ENCODE results near the gene MIEF1.

The MIEF1 gene

GRCh38 chr22:39493759-39494158, 8.3 kb upstream of the MIEF1 start:
- Histone ChIP-seq H3K36me3 (ENCODE audit: control insufficient read depth in 1 of 2, insufficient read depth in 2 of 2, low read length in 2 of 2) (no peaks in the 10 kb centered on the region), H3K4me3 (ENCODE audit: low read depth in 1 of 2, low read length in 2 of 2) (no peak overlapping the region), H3K27me3 (ENCODE audit: low read depth, low read length) (no peaks in the 10 kb centered on the region), H3K27ac (ENCODE audit: low read length) (no peak overlapping the region), H3K4me1 (ENCODE audit: control insufficient read depth in 1 of 2, insufficient read depth in 2 of 2, low read length in 2 of 2) (peaks cover 0 to 6% of the 10 kb centered on the region in 2 donors), H3K9me3 (ENCODE audit: control insufficient read depth in 1 of 2, low read length in 2 of 2) (no peaks in the 10 kb centered on the region)

GRCh38 chr22:39494471-39495120, 7.5 kb upstream of the MIEF1 start:
- Histone ChIP-seq H3K4me3 (ENCODE audit: low read depth in 1 of 2, low read length in 2 of 2) (no peak overlapping the region), H3K27ac (ENCODE audit: low read length) (no peak overlapping the region), H3K27me3 (ENCODE audit: low read depth, low read length) (no peaks in the 10 kb centered on the region), H3K9me3 (ENCODE audit: control insufficient read depth in 1 of 2, low read length in 2 of 2) (no peaks in the 10 kb centered on the region), H3K4me1 (ENCODE audit: control insufficient read depth in 1 of 2, insufficient read depth in 2 of 2, low read length in 2 of 2) (peaks cover 0 to 6% of the 10 kb centered on the region in 2 donors), H3K36me3 (ENCODE audit: control insufficient read depth in 1 of 2, insufficient read depth in 2 of 2, low read length in 2 of 2) (no peaks in the 10 kb centered on the region)

GRCh38 chr22:39496131-39496838, 5.8 kb upstream of the MIEF1 start:
- H3K27ac ChIP-seq (ENCODE audit: low read length) = no peak overlapping the region

GRCh38 chr22:39497429-39497828, 4.7 kb upstream of the MIEF1 start:
- Histone ChIP-seq H3K4me3 (ENCODE audit: low read depth in 1 of 2, low read length in 2 of 2) (no peak overlapping the region), H3K9me3 (ENCODE audit: control insufficient read depth in 1 of 2, low read length in 2 of 2) (no peaks in the 10 kb centered on the region), H3K27me3 (ENCODE audit: low read depth, low read length) (no peaks in the 10 kb centered on the region), H3K36me3 (ENCODE audit: control insufficient read depth in 1 of 2, insufficient read depth in 2 of 2, low read length in 2 of 2) (no peaks in the 10 kb centered on the region), H3K27ac (ENCODE audit: low read length) (no peak overlapping the region), H3K4me1 (ENCODE audit: control insufficient read depth in 1 of 2, insufficient read depth in 2 of 2, low read length in 2 of 2) (peaks cover 9 to 15% of the 10 kb centered on the region in 2 donors)

More at GRCh38 chr22:39496131-39496838, 5.8 kb upstream of the MIEF1 start:
- Histone ChIP-seq H3K36me3 (ENCODE audit: control insufficient read depth in 1 of 2, insufficient read depth in 2 of 2, low read length in 2 of 2) (no peaks in the 10 kb centered on the region), H3K27me3 (ENCODE audit: low read depth, low read length) (no peaks in the 10 kb centered on the region), H3K4me1 (ENCODE audit: control insufficient read depth in 1 of 2, insufficient read depth in 2 of 2, low read length in 2 of 2) (peaks cover 3 to 9% of the 10 kb centered on the region in 2 donors), H3K9me3 (ENCODE audit: control insufficient read depth in 1 of 2, low read length in 2 of 2) (no peaks in the 10 kb centered on the region), H3K4me3 (ENCODE audit: low read depth in 1 of 2, low read length in 2 of 2) (no peak overlapping the region)

GRCh38 chr22:39498368-39498767, 3.7 kb upstream of the MIEF1 start:
- no peak overlapping the region for H3K4me3 ChIP-seq (ENCODE audit: low read depth in 1 of 2, low read length in 2 of 2)
- H3K36me3 ChIP-seq (ENCODE audit: control insufficient read depth in 1 of 2, insufficient read depth in 2 of 2, low read length in 2 of 2) = no peaks in the 10 kb centered on the region
- H3K27ac ChIP-seq (ENCODE audit: low read length) = no peak overlapping the region
- H3K27me3 ChIP-seq (ENCODE audit: low read depth, low read length) = no peaks in the 10 kb centered on the region
- peaks cover 14 to 21% of the 10 kb centered on the region in 2 donors for H3K4me1 ChIP-seq (ENCODE audit: control insufficient read depth in 1 of 2, insufficient read depth in 2 of 2, low read length in 2 of 2)
- no peaks in the 10 kb centered on the region for H3K9me3 ChIP-seq (ENCODE audit: control insufficient read depth in 1 of 2, low read length in 2 of 2)

- no peak overlapping the region for H3K4me3 ChIP-seq (ENCODE audit: low read depth in 1 of 2, low read length in 2 of 2)
- H3K36me3 ChIP-seq (ENCODE audit: control insufficient read depth in 1 of 2, insufficient read depth in 2 of 2, low read length in 2 of 2) = no peaks in the 10 kb centered on the region
- peaks cover 18 to 26% of the 10 kb centered on the region in 2 donors for H3K4me1 ChIP-seq (ENCODE audit: control insufficient read depth in 1 of 2, insufficient read depth in 2 of 2, low read length in 2 of 2)
- no peak overlapping the region for H3K27ac ChIP-seq (ENCODE audit: low read length)
- H3K9me3 ChIP-seq (ENCODE audit: control insufficient read depth in 1 of 2, low read length in 2 of 2) = no peaks in the 10 kb centered on the region
- no peaks in the 10 kb centered on the region for H3K27me3 ChIP-seq (ENCODE audit: low read depth, low read length)
These were observed 3.3 kb upstream of the MIEF1 start for GRCh38 chr22:39498802-39499201.

- Histone ChIP-seq H3K9me3 (ENCODE audit: control insufficient read depth in 1 of 2, low read length in 2 of 2) (no peaks in the 10 kb centered on the region), H3K4me1 (ENCODE audit: control insufficient read depth in 1 of 2, insufficient read depth in 2 of 2, low read length in 2 of 2) (peaks cover 20 to 34% of the 10 kb centered on the region in 2 donors), H3K4me3 (ENCODE audit: low read depth in 1 of 2, low read length in 2 of 2) (no peak overlapping the region), H3K27me3 (ENCODE audit: low read depth, low read length) (no peaks in the 10 kb centered on the region), H3K36me3 (ENCODE audit: control insufficient read depth in 1 of 2, insufficient read depth in 2 of 2, low read length in 2 of 2) (peaks cover 8 to 11% of the 10 kb centered on the region in 2 donors), H3K27ac (ENCODE audit: low read length) (no peak overlapping the region)
These were observed 2.0 kb upstream of the MIEF1 start for GRCh38 chr22:39500101-39500500.

GRCh38 chr22:39501644-39502108, 414 bp upstream of the MIEF1 start:
- peaks cover 20 to 27% of the 10 kb centered on the region in 2 donors for H3K4me1 ChIP-seq (ENCODE audit: control insufficient read depth in 1 of 2, insufficient read depth in 2 of 2, low read length in 2 of 2)
- peak overlapping the region; percentile 86 to 98 for H3K4me3 ChIP-seq (ENCODE audit: low read depth in 1 of 2, low read length in 2 of 2)
- H3K9me3 ChIP-seq (ENCODE audit: control insufficient read depth in 1 of 2, low read length in 2 of 2) = no peaks in the 10 kb centered on the region
- peaks cover 23 to 24% of the 10 kb centered on the region in 2 donors for H3K36me3 ChIP-seq (ENCODE audit: control insufficient read depth in 1 of 2, insufficient read depth in 2 of 2, low read length in 2 of 2)
- no peaks in the 10 kb centered on the region for H3K27me3 ChIP-seq (ENCODE audit: low read depth, low read length)
- peak overlapping the region; percentile 77 for H3K27ac ChIP-seq (ENCODE audit: low read length)

- peaks cover 28 to 36% of the 10 kb centered on the region in 2 donors for H3K36me3 ChIP-seq (ENCODE audit: control insufficient read depth in 1 of 2, insufficient read depth in 2 of 2, low read length in 2 of 2)
- no peaks in the 10 kb centered on the region for H3K9me3 ChIP-seq (ENCODE audit: control insufficient read depth in 1 of 2, low read length in 2 of 2)
- peaks cover 20 to 27% of the 10 kb centered on the region in 2 donors for H3K4me1 ChIP-seq (ENCODE audit: control insufficient read depth in 1 of 2, insufficient read depth in 2 of 2, low read length in 2 of 2)
- H3K27ac ChIP-seq (ENCODE audit: low read length) = peak overlapping the region; percentile 77
- H3K27me3 ChIP-seq (ENCODE audit: low read depth, low read length) = no peaks in the 10 kb centered on the region
- peak overlapping the region; percentile 86 to 98 for H3K4me3 ChIP-seq (ENCODE audit: low read depth in 1 of 2, low read length in 2 of 2)
These were observed 809 bp downstream of the MIEF1 start for GRCh38 chr22:39502789-39503409.

GRCh38 chr22:39503630-39504029, 1.5 kb downstream of the MIEF1 start:
- H3K9me3 ChIP-seq (ENCODE audit: control insufficient read depth in 1 of 2, low read length in 2 of 2) = no peaks in the 10 kb centered on the region
- H3K27me3 ChIP-seq (ENCODE audit: low read depth, low read length) = no peaks in the 10 kb centered on the region
- no peak overlapping the region for H3K27ac ChIP-seq (ENCODE audit: low read length)
- peaks cover 20 to 27% of the 10 kb centered on the region in 2 donors for H3K4me1 ChIP-seq (ENCODE audit: control insufficient read depth in 1 of 2, insufficient read depth in 2 of 2, low read length in 2 of 2)
- H3K36me3 ChIP-seq (ENCODE audit: control insufficient read depth in 1 of 2, insufficient read depth in 2 of 2, low read length in 2 of 2) = peaks cover 32 to 42% of the 10 kb centered on the region in 2 donors
- peak overlapping the region; percentile 86 to 98 for H3K4me3 ChIP-seq (ENCODE audit: low read depth in 1 of 2, low read length in 2 of 2)

- Histone ChIP-seq H3K9me3 (ENCODE audit: control insufficient read depth in 1 of 2, low read length in 2 of 2) (no peaks in the 10 kb centered on the region), H3K27me3 (ENCODE audit: low read depth, low read length) (no peaks in the 10 kb centered on the region), H3K4me3 (ENCODE audit: low read depth in 1 of 2, low read length in 2 of 2) (no peak overlapping the region), H3K27ac (ENCODE audit: low read length) (no peak overlapping the region), H3K4me1 (ENCODE audit: control insufficient read depth in 1 of 2, insufficient read depth in 2 of 2, low read length in 2 of 2) (peaks cover 20 to 27% of the 10 kb centered on the region in 2 donors), H3K36me3 (ENCODE audit: control insufficient read depth in 1 of 2, insufficient read depth in 2 of 2, low read length in 2 of 2) (peaks cover 32 to 42% of the 10 kb centered on the region in 2 donors)
These were observed 2.0 kb downstream of the MIEF1 start for GRCh38 chr22:39504071-39504470.

All from muscle layer of duodenum (tissue), 2 donors.